H1 (cell line): ENCODE data around the gene GRAMD1C. TPM values are rescaled to one million over a fixed set of nuclear protein-coding genes. Genes with fewer than 3 reads are reported as not detected.

Experiments used
- BRCA1 ChIP-seq: IDR thresholded peaks from 2 replicates; pipeline ENCODE4 v1.6.1; 2012; ENCODE audit warnings: low read depth, low read length, improper control_type of control experiment
- EGR1 ChIP-seq: IDR thresholded peaks from 2 replicates; pipeline ENCODE4 v1.6.1; 2011; ENCODE audit warnings: low read depth, low read length, borderline replicate concordance
- MAFK ChIP-seq: IDR thresholded peaks from 2 replicates; pipeline ENCODE4 v1.6.1; 2012; ENCODE audit warnings: low read depth, mild to moderate bottlenecking, improper control_type of control experiment, low read length
- RNF2 ChIP-seq: fragments of 200-900, 300-1000 bp; sonication (generic); IDR thresholded peaks from 2 replicates; pipeline ENCODE4 v1.7.1; 2016; ENCODE audit warnings: borderline replicate concordance, low read depth, mild to moderate bottlenecking, antibody characterized with exemption, low read length; ENCODE audit not compliant: poor library complexity, severe bottlenecking; ENCODE audit errors: missing control alignments
- SP1 ChIP-seq: IDR thresholded peaks from 2 replicates; pipeline ENCODE4 v1.6.1; 2011; ENCODE audit warnings: low read depth, low read length
- TAF7 ChIP-seq: optimal IDR thresholded peaks from 2 replicates; pipeline ENCODE3; 2011; ENCODE audit warnings: low read depth, mild to moderate bottlenecking, inconsistent platforms, low read length, moderate library complexity, borderline replicate concordance
- YY1 ChIP-seq: IDR thresholded peaks from 2 replicates; pipeline ENCODE4 v1.6.1; 2011; ENCODE audit warnings: low read depth, mild to moderate bottlenecking, low read length
- polyA plus RNA-seq, 7 experiments: library from polyadenylated mRNA; depleted of rRNA in 3 of 7; stranded (reverse) in 5 of 7; unstranded in 2 of 7; fragments of >200 nt in 5 of 7; fragments of 200-250 nt in 2 of 7; gene quantifications; 1 replicate in 5 of 7; 2 replicates in 1 of 7; 4 replicates in 1 of 7; pipeline versions ENCODE4 v1.2.1 to v1.2.3, GENCODE V29; 2011 to 2013; ENCODE audit warnings: missing spikeins in 2 of 7, mixed read lengths in 2 of 7
- total RNA-seq: library from RNA; stranded (reverse); fragmentation: NEBNext Ultra II Directional; extraction: Animal tissue kit (Norgen Biotek cat#: 25700); gene quantifications from 2 replicates; pipeline ENCODE4 v1.2.1, GENCODE V29; 2021
- TF ChIP-seq, protein P1 (sequence below): fragments of 300-600 bp; sonication (generic); IDR thresholded peaks from 2 replicates; pipeline ENCODE4 v1.7.1; 2012; ENCODE audit warnings: low read length, moderate library complexity, mild to moderate bottlenecking, inconsistent platforms; ENCODE audit not compliant: insufficient replicate concordance
- TF ChIP-seq, protein P2 (sequence below): IDR thresholded peaks from 2 replicates; pipeline ENCODE4 v1.6.1; 2012; ENCODE audit warnings: low read length, inconsistent platforms

GRAMD1C gene
- total and polyA plus RNA-seq, 2 of the 8 experiments (the other 6 are each of a cell fraction or from before 2014, with no cell fraction given), result 0.62 to 2.1 TPM

DNA sequence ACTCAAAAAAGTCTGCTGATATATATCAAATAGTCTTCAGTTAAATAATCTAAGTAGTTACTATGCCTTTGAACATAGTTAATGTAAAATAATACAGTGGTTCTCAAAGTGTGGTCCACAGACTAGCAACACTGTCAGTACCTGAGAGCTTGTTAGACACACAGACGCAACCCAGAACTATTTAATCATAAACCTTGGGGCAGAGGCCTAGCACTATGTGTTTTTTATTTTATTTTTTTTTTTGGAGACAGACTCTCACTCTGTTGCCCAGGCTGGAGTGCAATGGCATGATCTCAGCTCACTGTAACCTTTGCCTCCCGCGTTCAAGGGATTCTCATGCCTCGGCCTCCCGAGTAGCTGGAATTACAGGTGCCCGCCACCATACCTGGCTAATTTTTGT lies 34.7 kb downstream of the GRAMD1C start (continued):
- TF ChIP-seq, protein P1, sequence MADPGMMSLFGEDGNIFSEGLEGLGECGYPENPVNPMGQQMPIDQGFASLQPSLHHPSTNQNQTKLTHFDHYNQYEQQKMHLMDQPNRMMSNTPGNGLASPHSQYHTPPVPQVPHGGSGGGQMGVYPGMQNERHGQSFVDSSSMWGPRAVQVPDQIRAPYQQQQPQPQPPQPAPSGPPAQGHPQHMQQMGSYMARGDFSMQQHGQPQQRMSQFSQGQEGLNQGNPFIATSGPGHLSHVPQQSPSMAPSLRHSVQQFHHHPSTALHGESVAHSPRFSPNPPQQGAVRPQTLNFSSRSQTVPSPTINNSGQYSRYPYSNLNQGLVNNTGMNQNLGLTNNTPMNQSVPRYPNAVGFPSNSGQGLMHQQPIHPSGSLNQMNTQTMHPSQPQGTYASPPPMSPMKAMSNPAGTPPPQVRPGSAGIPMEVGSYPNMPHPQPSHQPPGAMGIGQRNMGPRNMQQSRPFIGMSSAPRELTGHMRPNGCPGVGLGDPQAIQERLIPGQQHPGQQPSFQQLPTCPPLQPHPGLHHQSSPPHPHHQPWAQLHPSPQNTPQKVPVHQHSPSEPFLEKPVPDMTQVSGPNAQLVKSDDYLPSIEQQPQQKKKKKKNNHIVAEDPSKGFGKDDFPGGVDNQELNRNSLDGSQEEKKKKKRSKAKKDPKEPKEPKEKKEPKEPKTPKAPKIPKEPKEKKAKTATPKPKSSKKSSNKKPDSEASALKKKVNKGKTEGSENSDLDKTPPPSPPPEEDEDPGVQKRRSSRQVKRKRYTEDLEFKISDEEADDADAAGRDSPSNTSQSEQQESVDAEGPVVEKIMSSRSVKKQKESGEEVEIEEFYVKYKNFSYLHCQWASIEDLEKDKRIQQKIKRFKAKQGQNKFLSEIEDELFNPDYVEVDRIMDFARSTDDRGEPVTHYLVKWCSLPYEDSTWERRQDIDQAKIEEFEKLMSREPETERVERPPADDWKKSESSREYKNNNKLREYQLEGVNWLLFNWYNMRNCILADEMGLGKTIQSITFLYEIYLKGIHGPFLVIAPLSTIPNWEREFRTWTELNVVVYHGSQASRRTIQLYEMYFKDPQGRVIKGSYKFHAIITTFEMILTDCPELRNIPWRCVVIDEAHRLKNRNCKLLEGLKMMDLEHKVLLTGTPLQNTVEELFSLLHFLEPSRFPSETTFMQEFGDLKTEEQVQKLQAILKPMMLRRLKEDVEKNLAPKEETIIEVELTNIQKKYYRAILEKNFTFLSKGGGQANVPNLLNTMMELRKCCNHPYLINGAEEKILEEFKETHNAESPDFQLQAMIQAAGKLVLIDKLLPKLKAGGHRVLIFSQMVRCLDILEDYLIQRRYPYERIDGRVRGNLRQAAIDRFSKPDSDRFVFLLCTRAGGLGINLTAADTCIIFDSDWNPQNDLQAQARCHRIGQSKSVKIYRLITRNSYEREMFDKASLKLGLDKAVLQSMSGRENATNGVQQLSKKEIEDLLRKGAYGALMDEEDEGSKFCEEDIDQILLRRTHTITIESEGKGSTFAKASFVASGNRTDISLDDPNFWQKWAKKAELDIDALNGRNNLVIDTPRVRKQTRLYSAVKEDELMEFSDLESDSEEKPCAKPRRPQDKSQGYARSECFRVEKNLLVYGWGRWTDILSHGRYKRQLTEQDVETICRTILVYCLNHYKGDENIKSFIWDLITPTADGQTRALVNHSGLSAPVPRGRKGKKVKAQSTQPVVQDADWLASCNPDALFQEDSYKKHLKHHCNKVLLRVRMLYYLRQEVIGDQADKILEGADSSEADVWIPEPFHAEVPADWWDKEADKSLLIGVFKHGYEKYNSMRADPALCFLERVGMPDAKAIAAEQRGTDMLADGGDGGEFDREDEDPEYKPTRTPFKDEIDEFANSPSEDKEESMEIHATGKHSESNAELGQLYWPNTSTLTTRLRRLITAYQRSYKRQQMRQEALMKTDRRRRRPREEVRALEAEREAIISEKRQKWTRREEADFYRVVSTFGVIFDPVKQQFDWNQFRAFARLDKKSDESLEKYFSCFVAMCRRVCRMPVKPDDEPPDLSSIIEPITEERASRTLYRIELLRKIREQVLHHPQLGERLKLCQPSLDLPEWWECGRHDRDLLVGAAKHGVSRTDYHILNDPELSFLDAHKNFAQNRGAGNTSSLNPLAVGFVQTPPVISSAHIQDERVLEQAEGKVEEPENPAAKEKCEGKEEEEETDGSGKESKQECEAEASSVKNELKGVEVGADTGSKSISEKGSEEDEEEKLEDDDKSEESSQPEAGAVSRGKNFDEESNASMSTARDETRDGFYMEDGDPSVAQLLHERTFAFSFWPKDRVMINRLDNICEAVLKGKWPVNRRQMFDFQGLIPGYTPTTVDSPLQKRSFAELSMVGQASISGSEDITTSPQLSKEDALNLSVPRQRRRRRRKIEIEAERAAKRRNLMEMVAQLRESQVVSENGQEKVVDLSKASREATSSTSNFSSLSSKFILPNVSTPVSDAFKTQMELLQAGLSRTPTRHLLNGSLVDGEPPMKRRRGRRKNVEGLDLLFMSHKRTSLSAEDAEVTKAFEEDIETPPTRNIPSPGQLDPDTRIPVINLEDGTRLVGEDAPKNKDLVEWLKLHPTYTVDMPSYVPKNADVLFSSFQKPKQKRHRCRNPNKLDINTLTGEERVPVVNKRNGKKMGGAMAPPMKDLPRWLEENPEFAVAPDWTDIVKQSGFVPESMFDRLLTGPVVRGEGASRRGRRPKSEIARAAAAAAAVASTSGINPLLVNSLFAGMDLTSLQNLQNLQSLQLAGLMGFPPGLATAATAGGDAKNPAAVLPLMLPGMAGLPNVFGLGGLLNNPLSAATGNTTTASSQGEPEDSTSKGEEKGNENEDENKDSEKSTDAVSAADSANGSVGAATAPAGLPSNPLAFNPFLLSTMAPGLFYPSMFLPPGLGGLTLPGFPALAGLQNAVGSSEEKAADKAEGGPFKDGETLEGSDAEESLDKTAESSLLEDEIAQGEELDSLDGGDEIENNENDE, result no peak
- no peak for TF ChIP-seq TAF7
- no peak for TF ChIP-seq BRCA1
- TF ChIP-seq, protein P2, sequence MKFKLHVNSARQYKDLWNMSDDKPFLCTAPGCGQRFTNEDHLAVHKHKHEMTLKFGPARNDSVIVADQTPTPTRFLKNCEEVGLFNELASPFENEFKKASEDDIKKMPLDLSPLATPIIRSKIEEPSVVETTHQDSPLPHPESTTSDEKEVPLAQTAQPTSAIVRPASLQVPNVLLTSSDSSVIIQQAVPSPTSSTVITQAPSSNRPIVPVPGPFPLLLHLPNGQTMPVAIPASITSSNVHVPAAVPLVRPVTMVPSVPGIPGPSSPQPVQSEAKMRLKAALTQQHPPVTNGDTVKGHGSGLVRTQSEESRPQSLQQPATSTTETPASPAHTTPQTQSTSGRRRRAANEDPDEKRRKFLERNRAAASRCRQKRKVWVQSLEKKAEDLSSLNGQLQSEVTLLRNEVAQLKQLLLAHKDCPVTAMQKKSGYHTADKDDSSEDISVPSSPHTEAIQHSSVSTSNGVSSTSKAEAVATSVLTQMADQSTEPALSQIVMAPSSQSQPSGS, result no peak
- TF ChIP-seq MAFK, result no peak
- no peak for TF ChIP-seq EGR1
- no peak for TF ChIP-seq YY1
- no peak for TF ChIP-seq RNF2
- TF ChIP-seq SP1, result no peak
